ENCODE data around the gene BIRC2. TPM values are rescaled to one million over a fixed set of nuclear protein-coding genes. Genes with fewer than 3 reads are reported as not detected.

The BIRC2 gene
- total RNA-seq, 1 experiment from 2014 or later = 28.2 TPM

DNA sequence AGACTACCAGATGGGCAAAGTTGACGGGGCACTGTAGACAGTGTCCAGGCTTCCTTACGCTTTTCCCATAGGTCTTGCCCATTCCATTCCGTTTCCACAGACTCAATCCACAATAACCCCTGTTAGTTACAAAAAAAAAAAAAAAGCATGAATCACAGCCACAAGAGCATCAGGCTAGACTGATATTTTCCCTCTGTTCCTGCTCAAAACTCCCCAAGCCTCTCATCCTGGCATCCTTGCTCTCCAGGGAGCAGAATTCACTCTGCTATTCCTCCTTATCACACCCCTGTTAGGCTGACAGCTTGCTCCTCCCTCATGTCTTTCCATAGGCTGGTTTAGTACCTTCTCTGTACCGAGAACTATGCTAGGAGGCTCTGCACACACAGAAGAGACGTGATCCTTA is 63.4 kb downstream of the BIRC2 start:
- DNase-seq = no peak
- no peak overlapping the region for H4K8ac ChIP-seq (replicated peaks; ENCODE audit: insufficient read length, low read depth, low read length)
- no peak overlapping the region for H3K23ac ChIP-seq (ENCODE audit: insufficient read length, low read depth, low read length)
- H2BK120ac ChIP-seq (ENCODE audit: low read depth, low read length, poor library complexity, severe bottlenecking) = no peak overlapping the region
- H4K91ac ChIP-seq (ENCODE audit: insufficient read length, low read depth, low read length) = no peak overlapping the region
- no peak overlapping the region for H3K18ac ChIP-seq (ENCODE audit: insufficient read length, low read depth, low read length)
- H2BK12ac ChIP-seq (ENCODE audit: insufficient read length, low read depth, low read length) = no peak overlapping the region
- TF ChIP-seq, protein P1, sequence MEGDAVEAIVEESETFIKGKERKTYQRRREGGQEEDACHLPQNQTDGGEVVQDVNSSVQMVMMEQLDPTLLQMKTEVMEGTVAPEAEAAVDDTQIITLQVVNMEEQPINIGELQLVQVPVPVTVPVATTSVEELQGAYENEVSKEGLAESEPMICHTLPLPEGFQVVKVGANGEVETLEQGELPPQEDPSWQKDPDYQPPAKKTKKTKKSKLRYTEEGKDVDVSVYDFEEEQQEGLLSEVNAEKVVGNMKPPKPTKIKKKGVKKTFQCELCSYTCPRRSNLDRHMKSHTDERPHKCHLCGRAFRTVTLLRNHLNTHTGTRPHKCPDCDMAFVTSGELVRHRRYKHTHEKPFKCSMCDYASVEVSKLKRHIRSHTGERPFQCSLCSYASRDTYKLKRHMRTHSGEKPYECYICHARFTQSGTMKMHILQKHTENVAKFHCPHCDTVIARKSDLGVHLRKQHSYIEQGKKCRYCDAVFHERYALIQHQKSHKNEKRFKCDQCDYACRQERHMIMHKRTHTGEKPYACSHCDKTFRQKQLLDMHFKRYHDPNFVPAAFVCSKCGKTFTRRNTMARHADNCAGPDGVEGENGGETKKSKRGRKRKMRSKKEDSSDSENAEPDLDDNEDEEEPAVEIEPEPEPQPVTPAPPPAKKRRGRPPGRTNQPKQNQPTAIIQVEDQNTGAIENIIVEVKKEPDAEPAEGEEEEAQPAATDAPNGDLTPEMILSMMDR (conservative IDR thresholded peaks at IDR 0.05) = no peak
- H3K27ac ChIP-seq (ENCODE audit: insufficient read length, low read depth, low read length) = no peak overlapping the region
- H3T11ph ChIP-seq (ENCODE audit: low read length) = no peak overlapping the region
- no peak overlapping the region for H3K14ac ChIP-seq (ENCODE audit: insufficient read depth, low read length)
- no peaks in the 10 kb centered on the region for H3K79me1 ChIP-seq (ENCODE audit: insufficient read depth, low read depth, low read length, poor library complexity, severe bottlenecking)
- no peak overlapping the region for H3K56ac ChIP-seq (ENCODE audit: insufficient read length, low read depth, low read length)
- no peak overlapping the region for H2BK5ac ChIP-seq (ENCODE audit: insufficient read length, low read length)
- H4K20me1 ChIP-seq (ENCODE audit: control insufficient read depth, insufficient read depth, insufficient read length) = no peaks in the 10 kb centered on the region
- H2AK5ac ChIP-seq (ENCODE audit: insufficient read length, low read length) = no peak overlapping the region
- H2AFZ ChIP-seq (ENCODE audit: low read length) = no peak overlapping the region
- H3K9me3 Mint-ChIP-seq = no peaks in the 10 kb centered on the region; a peak in 2 of 5 replicates
- H4K5ac ChIP-seq (ENCODE audit: insufficient read length, low read depth, low read length) = no peak overlapping the region
- H3K23me2 ChIP-seq (ENCODE audit: insufficient read length, low read depth, low read length, poor library complexity, severe bottlenecking) = no peaks in the 10 kb centered on the region
- no peaks in the 10 kb centered on the region for H3K9me3 ChIP-seq (ENCODE audit: control insufficient read depth, low read depth, low read length)
- H3K79me2 ChIP-seq (ENCODE audit: insufficient read depth, low read length) = peaks cover 2% of the 10 kb centered on the region; the same call in 1 of the 2 replicates
- H3K9ac ChIP-seq (ENCODE audit: extremely low read depth, insufficient read length, low read length) = no peak overlapping the region
- no peak overlapping the region for H2BK20ac ChIP-seq (ENCODE audit: low read depth, low read length, poor library complexity, severe bottlenecking)
- WGBS (ENCODE audit: extremely low coverage, insufficient read length, low lambda C conversion rate) = no CpG with 5 or more reads among the region's 5 CpGs
- peaks cover 2 to 4% (median 4%) of the 10 kb centered on the region in 3 experiments; a peak in 1 of 7 replicates for H3K36me3 Mint-ChIP-seq (ENCODE audit: insufficient read depth in 1 of 3, low read depth in 3 of 3)
- no peak overlapping the region for H3K4me3 Mint-ChIP-seq
- no peaks in the 10 kb centered on the region for H3K27me3 ChIP-seq (ENCODE audit: insufficient read depth, low read length)
- H3K4ac ChIP-seq (ENCODE audit: low read depth, low read length) = no peak overlapping the region
- peaks cover 3 to 15% of the 10 kb centered on the region in 2 experiments; a peak in 3 of 4 replicates for H3K4me1 Mint-ChIP-seq
- H3K4me1 ChIP-seq (ENCODE audit: insufficient read depth, low read length) = 0 out of 2 replicates have a peak, but pooled peaks cover 5% of the 10 kb centered on the region
- peak overlapping the region in 2 of 3 experiments; percentile 10 to 24; a peak in 2 of 7 replicates for H3K27ac Mint-ChIP-seq
- no peaks in the 10 kb centered on the region for H3K27me3 Mint-ChIP-seq (ENCODE audit: low read depth)
- H2BK15ac ChIP-seq (ENCODE audit: low read depth, low read length) = no peak overlapping the region
- H3K4me2 ChIP-seq (ENCODE audit: insufficient read depth, insufficient read length, low read length) = no peak overlapping the region
